Measurements from ENCODE around the gene OPN5.
"Not testable (repeated sequence)": the region's sequence is repeated elsewhere in the genome, so short reads cannot be mapped to it uniquely, and the experiment has no call there.

OPN5 gene, protein sequence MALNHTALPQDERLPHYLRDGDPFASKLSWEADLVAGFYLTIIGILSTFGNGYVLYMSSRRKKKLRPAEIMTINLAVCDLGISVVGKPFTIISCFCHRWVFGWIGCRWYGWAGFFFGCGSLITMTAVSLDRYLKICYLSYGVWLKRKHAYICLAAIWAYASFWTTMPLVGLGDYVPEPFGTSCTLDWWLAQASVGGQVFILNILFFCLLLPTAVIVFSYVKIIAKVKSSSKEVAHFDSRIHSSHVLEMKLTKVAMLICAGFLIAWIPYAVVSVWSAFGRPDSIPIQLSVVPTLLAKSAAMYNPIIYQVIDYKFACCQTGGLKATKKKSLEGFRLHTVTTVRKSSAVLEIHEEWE

DNA sequence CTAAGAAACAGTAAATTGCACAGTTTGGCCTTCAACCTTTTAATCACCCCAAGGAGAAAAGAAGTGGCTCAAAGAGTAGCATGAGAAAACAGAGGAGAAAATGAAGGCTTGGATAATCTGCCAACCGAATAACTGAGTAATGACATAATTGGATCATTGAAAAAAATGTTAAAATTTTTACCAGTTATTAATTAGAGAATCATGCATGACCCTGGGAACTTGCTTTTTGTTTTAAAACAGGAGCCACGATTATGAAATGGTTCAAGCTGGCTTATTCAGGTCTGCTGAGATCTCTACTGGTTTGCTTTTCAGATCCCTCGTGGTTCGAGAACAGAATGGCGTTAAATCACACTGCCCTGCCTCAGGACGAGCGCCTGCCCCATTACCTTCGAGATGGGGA is at the start of gene OPN5:
TSS of gene OPN5 (plus strand) at position 301 of the 400 bp plus-strand sequence. CDS start at position 336, 35 bp downstream.
- DNase-seq (ENCODE audit: low spot score): no peak

DNA sequence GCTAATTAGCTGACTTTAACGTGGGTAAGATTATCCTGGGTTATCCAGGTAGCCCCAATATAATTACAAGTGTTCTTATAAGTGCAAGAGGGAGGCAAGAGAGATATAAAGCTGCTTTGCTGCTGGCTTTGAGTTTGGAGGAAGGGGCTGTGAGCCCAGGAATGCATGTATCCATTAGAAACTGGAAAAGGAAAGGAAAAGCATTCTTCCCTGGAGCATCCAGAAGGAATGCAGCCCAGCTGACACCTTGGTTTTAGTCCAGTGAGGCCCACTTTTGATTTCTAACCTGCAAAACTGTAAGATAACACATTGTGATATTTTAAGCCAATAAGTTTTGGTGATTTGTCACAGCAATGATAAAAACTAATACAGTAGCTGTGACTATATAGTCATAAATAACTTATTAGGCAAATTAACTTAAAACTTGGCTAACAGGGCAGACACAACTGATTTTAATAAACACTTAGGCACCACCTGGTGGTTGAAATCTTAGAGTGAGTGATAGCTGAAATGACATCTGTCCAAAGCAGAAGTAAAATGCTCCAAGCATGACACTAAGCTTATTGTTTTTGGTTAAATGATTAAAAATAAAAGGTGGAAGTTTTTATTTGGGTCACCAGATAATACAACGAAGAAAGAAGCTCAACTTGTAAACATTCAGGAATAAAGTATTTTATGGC is 47.8 kb upstream of the OPN5 start:
- no peak for DNase-seq (ENCODE audit: low spot score)

DNA sequence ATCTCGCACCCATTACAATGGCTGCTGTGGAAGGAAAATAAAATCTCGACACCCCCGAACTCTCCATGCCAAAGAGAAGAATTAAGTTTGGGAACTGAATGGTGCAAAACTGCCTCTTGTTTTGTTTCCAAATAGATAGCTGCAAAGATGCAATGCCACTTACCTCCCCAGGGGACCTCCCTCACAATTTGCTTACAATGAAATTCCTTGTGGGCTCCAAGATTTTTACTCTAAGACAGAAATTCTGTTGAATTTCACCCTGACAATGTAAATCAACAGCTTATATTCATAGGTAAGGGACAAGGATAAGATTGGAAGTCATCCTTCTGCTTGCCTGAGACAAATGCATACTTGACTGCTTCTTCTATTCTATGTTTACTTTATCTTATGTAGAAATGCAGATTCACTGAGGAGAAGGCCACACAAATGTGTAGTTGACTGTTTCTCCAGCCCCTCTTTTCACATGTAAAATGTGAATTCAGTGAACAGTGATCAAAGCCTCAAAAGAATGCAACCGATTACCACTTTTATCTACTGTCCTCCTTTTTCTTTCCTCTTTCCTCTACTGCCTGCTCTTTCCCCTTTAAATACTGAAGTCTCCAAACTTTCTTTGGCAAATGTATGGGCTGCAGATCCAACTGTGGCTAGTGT is 46.9 kb upstream of the OPN5 start:
- no peak for DNase-seq (ENCODE audit: low spot score)

DNA sequence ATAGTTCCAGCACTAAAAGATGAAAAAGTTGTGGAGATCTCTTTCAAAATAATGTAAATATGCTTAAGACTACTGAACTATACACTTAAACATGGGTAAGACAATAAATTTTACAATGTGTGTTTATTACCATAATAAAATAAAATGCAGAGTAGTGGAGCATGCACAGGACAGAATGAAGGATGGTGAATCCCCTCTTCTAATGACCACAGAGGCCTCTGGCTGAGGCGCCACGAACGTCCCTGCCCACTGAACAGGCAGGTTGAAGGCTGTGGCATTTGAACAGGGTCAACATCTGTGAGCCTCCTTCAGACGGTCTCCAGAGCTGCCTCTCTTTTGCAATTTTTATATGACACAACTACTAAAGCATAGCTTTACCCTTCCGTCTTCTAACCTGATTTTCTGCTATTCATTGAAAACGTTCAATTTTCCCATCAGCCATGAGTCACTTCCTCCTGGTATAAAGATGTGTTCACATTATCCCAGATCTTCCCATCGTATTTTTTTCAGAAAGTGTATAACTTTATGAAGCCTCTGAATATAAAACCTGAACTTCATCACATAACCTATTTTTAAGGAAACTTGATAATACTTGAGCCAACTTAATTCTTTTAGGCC is 45.6 kb upstream of the OPN5 start:
- no peak for DNase-seq (ENCODE audit: low spot score)

DNA sequence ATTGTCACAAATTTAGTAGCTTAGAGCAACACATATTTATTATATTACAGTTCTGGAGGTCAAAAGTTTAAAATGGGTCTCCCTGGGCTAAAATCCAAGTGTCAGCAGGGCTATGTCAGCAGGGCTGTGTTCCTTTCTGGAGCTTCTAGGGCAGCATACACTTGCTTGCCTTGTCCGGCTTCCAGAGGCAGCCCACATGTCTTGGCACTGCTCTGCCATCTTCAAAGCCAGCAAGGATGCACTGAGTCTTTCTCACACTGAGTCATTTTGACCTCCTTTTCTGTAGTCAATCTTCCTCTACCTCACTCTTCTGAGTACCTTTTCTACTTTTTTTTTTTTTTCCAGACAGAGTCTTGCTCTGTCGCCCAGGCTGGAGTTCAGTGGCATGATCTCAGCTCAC is 44.4 kb upstream of the OPN5 start:
- no peak for DNase-seq (ENCODE audit: low spot score)

DNA sequence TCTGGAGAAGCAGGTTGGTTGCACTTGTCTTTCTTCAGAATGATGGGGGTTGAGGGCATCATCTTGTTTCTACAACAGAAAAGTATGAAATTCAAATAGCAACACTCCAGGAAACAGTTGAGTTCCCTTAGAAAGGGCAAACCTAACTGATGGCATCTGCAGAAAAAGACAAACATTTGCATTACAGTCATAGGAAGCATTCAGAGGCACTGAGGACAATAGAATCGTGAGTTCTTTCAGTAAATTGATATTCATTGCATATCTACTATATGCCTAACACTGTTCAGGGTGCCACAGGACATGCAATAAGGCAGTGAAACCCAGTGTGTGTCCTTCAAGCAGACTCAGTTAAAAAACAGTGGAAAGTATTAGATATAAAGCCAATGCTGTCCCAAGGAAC is 41.1 kb upstream of the OPN5 start:
- DNase-seq (ENCODE audit: low spot score): no peak

DNA sequence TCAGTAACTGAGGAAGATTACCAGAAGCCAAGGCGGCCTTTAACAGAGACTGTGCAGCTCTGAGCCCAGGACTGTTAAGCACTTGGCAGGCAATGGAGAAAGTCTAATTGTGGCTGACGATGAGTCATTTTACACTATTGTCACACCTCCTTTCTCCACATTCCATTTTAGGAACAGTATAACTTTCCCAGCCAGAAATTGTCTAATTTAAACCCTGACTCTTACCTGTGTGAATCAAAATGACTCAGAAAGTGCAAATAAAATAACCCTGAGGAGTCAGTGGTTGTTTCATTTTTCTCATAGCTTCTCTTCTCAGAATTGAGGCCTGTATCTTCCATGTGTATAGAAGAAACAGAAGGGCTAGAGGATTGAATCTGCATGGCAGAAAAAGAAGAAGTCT is 40.0 kb upstream of the OPN5 start:
- DNase-seq (ENCODE audit: low spot score): no peak

DNA sequence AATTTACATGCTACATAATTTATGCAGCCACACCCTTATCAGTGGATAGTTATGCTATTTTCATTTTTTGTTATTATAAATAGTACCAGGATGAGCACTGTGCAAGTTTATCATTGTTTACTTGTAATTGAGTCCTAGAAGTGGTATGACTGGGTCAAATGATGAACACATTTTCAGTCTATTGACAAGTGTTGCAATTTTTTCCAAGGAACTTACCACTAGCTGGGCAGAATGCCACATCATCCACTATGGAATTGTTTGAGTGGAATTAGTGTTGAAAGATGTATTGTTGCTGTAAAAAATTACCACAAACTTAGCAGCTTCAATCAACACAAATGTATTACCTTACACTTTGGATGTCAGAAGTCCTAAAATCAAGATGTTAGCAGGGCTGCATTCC is 38.1 kb upstream of the OPN5 start:
- DNase-seq (ENCODE audit: low spot score): no peak

DNA sequence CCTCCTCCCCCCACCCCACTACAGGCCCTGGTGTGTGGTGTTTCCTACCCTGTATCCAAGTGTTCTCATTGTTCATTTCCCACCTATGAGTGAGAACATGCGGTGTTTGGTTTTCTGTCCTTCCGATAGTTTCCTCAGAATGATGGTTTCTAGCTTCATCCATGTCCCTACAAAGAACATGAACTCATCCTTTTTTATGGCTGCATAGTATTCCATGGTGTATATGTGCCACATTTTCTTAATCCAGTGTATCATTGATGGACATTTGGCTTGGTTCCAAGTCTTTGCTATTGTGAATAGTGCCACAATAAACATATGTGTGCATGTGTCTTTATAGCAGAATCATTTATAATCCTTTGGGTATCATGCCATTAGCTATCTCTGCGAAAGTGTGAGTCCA is 36.6 kb upstream of the OPN5 start:
- not testable (repeated sequence) for DNase-seq (ENCODE audit: low spot score)

DNA sequence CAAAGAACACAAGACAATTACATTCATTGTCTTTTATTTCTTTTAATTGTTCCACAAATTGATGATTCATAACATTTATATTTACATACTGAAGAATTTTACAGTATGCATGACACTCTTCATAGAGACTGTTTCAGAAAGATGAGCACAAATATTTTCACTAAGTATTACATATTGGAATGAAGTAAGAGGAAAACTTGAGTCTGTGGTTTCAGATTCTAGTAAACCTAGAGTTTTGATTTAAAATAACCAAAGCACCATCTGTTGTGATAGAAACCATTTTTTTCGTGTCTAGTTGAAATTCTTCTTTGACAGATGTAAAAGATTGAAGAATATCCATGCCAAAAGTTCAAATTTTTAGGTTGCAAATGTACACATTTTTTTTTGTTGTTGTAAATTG is 32.1 kb upstream of the OPN5 start:
- DNase-seq (ENCODE audit: low spot score): no peak

DNA sequence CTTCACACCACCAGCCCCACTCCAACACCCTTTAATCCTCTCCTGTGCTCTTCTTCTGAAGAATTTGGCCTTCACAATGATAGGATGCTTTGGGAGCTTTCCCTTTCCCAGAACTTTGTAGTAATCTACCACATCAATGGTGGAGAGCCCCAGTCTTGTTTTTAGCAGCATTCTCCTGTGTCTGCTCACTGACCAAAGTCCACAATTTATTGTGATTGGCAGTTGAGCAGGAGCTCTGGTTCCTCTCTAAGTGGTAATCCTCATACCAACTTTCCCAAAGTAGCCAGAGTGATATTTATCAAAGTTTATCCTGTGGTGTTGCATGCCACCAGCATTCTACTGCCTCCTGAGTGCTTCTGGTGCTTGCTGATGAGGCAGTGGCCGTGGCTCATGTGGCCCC is 29.0 kb upstream of the OPN5 start:
- no peak for DNase-seq (ENCODE audit: low spot score)

DNA sequence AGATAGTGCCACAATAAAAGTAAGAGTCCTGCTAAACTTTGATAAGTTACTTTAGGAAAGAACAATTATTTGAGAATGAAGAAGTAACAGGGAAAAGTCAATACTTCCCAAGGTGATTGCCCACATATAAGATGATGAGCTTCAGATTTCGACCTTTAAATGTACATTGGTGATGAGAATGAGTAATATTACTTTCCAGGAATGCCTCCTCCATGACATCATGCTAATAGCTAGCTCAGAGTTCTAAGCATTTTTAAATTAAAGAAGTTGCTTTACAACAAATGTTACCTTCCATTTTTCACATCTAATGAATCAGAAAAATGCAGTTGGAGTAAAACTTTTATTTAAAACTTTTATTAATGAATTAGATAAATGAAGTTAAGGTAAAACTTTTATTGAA is 22.5 kb upstream of the OPN5 start:
- no peak for DNase-seq (ENCODE audit: low spot score)

DNA sequence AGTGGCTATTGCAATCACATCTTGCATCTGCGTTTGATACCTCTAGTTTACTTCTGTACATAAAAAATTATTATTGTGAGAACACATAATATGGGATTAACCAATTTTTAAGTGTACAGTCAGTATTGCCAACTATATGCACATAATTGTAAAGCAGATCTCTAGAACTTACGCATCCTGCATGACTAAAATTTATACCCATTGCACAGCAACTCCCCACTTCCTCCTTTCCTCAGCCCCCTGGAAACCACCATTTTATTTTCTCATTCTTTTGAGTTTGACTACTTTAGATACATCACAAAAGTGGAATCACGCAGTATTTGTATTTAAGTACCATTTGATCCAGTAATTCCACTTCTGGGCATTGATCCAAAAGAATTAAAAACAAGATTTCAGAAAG is 19.3 kb upstream of the OPN5 start:
- DNase-seq (ENCODE audit: low spot score): no peak

DNA sequence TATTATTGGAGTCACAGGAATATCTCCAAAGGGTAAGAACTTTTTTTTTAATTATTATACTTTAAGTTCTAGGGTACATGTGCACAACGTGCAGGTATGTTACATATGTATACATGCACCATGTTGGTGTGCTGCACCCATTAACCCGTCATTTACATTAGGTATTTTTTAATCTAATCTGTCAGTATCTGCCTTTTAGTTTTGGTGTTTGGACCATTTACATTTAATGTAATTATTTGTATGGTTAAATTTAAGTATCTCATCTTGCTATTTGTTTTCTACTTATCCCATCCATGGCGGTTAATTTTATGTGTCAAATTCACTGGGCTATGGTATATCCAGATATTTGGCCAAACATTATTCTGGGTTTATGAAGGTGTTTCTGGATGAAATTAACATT is 15.4 kb upstream of the OPN5 start:
- DNase-seq (ENCODE audit: low spot score): no peak

DNA sequence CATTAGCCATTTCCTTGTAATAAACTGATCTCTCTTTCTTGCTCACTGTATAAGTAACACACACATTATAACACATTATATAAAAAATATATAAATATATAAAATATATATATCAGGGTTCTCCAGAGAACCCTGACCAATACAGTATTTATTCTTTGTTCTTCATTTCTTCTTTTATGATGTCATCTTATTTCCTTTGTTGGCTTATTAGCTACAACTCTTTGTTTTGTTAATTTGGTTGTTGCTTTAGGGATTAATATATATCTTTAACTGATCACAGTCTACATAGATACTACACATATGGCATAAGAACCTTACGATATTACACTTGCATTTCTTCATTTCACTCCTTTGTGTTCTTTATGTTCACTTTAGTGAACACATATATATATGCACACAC is 14.7 kb upstream of the OPN5 start:
- no peak for DNase-seq (ENCODE audit: low spot score)

DNA sequence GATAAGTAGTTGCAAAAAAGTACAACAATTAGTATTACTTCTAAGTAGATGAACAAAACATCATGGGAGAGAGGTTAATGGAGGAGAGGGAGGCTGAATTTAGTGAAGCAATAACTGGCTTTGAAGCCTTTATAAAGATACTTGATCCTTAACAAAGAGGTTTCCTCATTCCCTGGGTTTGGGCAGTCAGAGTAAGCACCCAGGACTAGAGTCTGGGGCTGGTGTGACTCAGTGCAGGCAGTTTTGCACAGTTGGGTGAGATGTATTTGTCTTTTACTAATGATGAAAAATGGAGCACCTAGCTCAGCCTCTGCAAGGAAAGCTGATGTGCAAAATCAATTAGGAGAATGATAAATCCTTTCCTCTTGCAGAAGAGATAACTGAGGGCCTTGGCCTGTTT is 11.8 kb upstream of the OPN5 start:
- DNase-seq (ENCODE audit: low spot score): no peak

DNA sequence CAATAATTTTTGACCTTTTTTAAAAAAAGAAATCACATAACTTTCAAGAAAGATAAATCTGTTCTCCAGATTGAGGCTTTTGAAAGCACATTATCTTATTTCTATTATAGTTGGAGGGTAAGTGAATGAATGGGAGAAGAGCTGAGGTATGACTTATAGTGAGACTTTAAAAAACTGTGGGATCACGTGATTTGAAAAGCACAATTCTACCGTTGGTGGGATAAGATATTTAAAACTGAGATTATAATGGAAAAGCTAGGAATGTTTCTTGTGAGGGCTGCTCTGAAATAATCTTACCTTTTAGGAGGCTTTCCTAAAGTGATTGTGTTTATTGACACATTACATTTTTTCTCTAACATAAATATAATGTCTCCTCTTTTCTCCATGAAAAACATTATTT is 9.5 kb upstream of the OPN5 start:
- DNase-seq (ENCODE audit: low spot score): no peak

DNA sequence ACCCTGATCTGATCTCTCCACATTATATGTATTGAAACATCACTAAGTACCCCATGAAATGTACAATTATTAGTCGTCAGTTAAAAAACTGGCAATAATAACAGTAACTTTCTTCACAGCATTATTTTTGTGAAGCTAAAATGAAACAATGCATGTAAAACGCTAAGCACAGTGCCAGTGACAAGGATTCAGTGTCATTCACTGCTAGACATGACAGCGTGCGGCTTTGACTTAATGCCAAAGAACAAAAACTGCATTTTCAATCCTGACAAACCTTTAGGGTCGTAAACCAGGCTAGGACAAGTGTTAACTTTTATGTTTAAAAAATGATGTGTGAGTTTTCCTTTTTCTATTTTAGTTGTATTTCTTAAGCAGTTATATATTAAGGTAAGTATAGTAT is 8.8 kb upstream of the OPN5 start:
- no peak for DNase-seq (ENCODE audit: low spot score)

DNA sequence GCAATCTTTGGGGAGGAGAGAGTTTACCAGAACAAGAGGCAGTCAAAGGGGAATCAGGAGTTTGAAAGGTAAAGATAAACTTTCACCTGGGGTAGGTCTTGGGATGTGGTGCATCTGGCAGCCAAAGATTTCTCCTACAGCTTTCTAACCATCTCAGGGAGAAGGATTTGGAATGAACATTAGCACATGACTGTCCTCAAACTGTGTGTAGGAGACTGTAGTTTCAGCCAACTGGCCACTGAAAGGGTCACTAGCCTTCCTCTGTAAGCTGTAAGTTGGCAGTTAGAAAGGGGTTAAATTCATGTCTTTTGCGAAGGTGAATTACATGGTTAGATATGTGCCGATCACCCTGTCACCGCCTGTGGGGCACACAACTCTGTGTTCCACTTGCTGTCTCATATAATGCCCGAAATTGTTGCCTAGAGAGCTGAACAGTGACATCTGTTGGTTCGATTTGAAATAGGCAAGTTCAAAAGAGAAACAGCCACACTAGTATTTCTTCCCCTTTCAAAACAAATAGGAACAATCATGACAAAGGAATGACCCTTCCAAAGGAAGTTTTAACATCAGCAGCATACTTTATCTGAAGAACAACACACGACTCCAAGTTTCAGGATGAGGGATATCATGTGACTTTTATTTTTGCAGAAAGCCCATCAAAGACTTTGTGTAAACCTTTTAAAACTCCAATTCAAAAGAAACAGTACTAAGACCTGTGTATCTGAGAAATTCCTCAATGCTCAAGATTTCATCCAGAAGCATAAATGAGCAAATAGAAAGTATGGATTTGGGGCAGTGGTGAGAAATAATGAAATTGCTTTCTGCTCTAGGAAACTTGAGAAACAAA is 1.1 kb upstream of the OPN5 start:
- DNase-seq (ENCODE audit: low spot score): peak; percentile 27

DNA sequence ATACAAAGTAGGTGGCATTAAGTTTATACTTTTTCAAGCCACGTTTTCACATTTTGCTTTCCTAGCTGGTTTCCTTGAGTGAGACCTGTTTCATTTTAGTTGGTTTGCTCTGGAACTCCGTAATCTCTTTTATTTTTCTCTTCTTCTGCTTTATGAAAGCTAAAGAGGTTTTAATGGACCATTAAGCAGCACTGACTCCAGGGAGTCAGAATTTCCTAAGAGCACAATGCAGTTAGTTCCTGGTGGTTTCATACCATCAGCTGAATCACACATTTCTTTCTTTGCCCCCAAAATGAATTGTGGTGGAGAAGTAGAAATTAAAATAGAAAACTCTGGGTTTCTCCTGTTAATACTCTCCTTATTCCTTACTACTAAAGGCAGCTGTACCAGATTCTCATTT is 3.4 kb downstream of the OPN5 start:
- no peak for DNase-seq (ENCODE audit: low spot score)

DNA sequence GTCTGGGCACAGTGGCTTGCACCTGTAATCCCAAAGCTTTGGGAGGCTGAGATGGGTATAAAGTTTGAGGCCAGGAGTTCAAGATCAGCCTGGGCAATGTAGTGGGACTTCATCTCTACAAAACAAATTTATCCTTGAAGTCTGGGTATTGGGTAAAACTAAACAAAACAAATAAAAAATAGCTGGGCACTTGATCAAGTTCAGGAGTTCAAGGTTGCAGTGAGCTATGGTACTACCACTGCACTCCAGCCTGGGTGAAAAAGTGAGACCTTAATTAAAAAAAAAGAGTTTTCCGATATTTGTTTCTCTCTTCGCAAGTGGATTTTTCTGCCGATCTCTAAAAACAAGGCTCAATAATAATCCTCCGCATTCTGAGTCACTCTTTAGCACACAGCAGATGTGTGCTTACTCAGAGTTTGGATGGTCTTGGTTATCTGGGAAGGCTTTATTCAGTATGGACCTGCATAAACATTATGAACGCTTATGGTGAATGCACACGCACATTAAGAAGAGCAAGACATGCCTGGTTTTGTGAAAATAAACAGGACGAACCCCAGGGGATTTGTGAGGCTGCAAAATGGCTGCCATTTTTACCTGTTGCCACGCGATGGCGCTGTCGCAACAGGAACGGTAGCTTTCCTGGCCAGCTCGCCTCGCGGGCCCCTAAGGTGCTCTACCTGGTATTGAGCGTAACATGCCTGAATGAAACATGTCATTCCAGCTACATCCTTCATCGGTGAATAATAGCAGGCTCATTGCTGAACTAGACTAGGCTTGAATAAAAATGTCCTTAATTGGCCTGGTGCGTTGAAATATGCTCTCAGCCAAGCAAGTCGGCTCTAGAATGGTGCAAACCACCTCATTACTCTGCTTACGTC is 6.0 kb downstream of the OPN5 start:
- DNase-seq (ENCODE audit: low spot score): peak; percentile 21
